NAMALWA (cell line): ENCODE results near the gene EN2.
A peak's percentile ranks its signal among the peaks of the same experiment; 100 is the strongest.

Experiments used
- DNase-seq: peaks from one replicate; pipeline ENCODE4 v3.0.0-alpha.2; 2015; ENCODE audit warnings: low spot score

The EN2 gene

DNA sequence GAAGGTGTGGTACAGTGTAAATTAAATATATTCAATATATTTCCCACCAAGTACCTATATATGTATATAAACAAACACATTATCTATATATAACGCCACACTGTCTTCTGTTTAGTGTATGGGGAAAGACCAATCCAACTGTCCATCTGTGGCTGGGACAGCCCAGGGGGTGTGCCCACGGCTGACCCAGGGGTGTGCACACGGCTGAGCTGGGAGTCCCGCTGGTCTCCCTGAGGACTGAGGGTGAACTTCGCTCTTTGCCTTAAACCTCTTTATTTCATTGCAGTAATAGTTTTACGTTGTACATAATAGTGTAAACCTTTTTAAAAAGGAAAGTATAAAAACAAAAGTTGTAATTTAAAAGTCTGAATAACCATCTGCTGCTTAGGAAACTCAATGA lies 6.3 kb downstream of the EN2 start:
- DNase-seq, result no peak

DNA sequence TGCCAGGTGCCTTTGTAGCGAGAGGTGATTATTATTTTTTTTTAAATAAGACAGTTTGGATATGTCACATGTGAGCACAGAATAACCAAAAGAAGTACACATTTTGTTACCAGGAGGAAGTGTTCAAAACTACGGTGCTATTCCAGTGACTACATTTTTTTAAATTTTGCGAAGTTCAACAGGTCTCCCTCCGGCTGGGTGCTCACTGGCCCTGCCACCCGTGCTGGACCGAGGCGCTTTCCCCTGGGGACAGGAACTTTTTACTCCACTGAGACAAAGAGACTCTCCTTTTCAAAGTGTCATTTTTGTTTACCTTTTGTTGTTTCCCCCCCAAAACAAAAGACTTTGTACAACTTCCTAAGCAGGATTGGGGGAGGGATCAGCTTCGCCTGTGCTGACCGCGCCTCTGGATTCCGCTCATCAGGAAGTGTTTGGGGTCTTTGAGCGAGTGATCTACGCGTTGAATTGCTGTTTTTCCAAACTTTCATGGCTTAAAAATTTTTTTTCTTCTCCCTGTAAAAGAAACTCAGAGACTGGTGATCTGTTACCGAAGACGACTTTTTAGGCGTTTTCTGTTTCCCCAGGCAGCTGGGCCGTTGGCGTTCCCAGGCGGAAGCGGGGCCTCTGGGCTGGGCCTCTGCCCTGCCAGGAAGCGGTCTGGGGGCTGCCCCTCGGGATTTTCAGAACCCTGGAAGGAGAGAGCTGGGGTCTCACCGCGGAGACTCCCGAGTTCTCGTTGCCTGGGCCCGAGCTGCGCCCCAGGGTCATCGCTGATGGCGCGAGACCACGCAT lies 7.2 kb downstream of the EN2 start:
- DNase-seq, result no peak

DNA sequence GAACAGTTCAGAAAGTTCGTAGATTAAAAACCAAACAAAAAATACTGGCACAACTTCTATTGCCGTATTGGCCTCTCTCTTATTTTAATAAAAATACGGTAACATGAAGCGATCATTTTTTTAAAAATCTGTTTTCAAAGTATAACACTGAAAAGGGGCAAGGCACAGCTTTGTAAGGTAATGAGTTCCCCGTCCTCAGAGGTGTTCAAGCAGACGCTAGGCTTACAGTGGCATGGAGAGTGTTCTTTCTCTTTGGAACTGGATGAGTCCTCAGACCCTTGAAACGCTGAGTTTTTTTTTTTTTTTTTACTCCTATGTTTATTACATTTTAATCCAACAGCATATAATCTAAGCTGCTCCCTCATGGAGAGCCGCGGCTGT lies 7.8 kb downstream of the EN2 start:
- DNase-seq, result no peak

DNA sequence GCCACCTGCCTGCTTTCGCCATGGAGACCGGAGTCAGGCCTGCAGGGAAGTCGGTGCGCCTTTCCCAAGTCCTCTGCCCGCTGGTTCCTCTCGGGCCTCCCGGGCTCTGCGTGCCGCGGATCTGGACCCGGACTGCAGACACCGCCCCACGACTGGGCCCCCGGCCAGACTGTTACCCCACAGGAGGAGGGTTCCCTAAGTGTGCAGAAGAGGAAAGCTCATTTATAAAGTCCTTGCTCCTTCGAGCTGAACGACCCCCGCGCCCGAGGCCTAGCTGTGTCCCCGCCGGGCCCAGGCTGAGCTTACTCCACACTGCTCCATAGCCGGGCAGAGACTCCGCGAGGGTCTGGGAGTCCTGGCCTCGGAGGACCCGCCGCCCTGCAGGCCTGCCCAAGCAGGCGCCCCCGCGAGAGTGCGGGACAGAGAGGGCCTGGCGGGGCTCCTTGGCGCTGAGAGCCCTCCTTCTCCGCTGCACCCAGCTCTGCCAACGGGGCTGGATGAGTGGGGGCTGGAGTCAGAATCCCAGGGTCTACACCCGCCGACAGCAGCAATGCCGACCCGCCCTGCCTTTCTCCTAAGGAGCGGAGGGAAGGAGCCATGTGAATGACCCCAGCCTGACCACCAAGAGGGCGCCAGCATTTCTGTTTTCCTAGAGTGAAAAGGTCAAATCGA lies 8.3 kb downstream of the EN2 start:
- DNase-seq, result no peak

DNA sequence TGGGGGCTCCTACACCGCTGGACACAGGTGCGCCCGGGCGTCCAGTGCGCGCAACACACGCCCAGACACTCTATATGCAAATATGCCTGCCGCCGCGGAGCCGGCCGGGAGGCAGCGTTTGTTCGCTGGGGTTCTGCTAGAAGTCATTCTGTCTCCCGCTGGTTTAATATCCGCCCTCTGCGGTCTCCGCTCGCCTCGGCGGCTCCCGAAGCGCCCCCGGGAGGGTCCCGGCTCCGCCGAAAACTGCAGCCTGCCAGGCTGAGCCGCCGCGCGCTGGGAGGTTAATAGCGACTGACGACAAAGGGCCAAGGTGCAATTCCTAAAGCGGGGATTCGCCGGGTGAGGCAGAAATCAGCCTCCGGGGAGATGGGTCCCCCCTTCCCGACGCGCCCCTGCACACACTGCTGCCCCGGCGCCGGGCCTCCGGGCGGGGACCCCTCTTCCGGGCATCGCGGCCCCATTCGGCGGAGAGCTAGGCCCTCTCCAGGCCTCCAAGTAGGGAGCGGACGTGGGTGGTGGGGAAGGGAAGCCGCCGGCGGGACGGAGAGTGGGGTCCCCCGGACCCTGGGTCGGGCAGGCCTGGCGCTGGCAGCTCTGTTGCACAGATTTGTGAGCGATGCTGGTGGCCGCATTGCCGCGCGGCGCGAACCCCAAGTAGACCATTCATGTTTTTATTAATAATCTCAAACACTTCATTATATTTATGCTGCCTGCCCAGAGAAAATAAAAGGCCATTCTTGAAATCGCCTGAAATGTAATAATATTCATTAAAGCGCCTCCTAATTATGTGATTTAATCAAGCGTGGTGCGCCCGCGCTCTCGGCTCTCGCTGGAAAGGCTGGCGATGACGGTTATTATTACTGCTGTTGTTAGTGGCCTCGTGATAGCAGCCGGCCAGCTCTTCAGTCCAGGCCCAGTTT lies 9.1 kb downstream of the EN2 start:
- no peak for DNase-seq

DNA sequence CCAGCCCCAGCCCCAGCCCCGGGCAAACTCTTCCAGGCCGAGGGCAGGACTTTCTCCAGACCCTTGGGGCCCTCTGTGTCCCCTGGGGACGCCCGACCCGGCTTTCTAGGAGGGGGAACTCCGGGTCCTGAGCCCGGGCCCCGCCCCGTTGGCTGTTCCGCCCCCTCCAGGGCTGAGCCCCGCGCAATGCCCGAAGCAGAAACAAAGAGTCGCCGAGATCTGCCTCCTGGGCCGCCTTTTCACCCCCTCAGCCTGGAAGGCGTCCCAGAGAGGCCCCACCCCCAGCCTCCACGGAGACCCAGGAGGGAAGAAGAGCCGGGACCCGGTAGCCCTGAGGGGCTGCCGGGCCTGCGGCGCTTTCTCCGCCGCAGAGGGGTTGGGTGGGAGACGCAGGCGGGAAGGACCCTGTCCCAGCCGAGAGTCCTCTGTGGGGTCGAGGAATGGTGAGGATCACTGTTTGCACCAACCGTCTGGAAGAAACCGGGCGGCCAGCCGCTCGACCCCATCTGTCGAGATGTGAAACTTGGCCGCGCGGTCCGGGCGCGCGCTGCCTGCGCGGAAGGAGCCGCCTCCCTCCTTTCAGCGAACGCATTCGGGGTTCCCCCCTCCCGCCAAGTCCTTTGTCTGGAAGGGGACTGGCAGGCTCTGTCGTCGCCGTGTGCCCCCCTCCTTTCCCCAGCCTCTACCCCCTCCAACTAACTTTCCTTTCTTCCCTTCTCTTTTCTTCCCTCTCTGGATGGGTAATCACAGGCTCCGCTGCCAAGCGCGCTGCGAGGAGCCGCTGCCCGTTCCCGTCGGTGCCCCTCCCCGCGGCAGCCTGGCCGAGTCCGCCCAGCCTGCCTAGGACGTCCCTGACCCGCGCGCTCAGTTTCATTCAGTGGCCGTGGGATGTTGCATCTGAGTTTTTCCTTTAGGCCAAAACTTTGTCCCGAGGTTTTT lies 10.2 kb downstream of the EN2 start:
- DNase-seq, result no peak

DNA sequence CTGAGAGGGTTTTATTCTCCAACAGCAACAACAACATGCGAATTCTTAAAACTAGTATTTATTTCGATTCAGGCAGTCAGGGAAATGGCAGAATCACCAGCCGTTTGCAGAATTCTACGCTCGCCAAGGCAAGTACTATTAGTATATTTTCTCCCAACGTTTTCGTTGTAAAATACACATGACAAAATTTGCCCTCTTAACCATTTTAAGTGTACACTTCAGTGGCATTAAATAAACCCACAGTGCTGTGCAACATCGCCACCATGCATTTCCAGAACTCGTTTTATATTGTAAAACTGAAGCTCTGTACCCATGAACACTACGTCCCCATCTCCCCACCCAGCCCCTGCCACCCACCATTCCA lies 10.8 kb downstream of the EN2 start:
- no peak for DNase-seq

DNA sequence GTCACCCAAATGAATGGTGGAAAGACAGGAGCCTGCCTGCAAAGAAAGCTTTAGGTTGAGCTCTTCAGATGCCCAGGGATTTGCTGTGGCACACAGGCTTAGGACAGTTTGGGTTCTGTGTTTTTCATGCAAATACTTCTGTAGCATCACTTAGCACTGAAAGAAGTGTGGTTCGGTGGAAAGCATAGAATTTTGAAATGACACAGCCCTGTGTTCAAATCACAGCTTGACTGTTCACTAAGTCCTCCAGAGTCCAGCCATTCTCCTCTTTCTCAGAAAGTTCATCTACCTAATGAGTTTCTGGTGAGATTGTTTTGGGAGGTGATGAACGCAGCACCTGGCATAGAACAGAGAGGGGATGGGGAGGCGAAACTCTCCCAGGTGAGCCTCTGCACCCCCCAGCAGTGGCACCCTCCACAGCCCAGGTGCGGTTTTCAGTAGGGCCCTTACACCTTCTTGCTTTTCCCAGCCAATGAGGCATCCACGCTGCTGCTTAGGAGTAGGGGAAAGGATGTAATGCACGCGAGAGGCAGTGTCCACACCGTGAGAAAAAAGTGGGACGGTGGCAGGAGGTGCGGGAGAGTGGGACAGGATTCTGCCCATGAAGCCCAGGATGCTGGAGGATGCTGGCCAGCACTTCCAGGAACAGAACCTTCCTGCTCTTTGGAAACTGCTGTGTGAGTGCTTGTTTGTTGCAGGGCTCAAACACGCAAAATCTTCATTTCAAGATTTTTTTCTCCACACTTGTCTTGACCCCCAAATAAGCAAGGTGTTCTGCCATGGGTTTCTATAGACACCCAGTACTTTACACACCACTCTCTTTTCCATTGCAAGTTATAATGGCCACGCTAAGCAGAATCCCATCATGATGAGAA lies 11.6 kb downstream of the EN2 start:
- no peak for DNase-seq

DNA sequence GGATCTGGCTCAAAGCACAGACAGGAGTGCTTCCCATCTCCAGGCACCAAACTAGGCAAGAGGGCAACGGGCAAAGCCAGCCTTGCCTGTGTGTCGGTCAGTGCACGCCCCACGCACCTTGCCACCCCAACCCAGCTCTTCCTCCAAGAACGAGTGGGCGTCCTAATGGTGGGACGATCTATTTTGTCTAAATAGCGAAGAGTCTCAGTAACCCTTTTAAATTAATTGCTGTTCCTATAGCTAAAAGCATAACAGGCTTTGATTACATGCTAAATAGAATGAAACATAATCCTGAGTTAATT lies 12.2 kb downstream of the EN2 start:
- no peak for DNase-seq

DNA sequence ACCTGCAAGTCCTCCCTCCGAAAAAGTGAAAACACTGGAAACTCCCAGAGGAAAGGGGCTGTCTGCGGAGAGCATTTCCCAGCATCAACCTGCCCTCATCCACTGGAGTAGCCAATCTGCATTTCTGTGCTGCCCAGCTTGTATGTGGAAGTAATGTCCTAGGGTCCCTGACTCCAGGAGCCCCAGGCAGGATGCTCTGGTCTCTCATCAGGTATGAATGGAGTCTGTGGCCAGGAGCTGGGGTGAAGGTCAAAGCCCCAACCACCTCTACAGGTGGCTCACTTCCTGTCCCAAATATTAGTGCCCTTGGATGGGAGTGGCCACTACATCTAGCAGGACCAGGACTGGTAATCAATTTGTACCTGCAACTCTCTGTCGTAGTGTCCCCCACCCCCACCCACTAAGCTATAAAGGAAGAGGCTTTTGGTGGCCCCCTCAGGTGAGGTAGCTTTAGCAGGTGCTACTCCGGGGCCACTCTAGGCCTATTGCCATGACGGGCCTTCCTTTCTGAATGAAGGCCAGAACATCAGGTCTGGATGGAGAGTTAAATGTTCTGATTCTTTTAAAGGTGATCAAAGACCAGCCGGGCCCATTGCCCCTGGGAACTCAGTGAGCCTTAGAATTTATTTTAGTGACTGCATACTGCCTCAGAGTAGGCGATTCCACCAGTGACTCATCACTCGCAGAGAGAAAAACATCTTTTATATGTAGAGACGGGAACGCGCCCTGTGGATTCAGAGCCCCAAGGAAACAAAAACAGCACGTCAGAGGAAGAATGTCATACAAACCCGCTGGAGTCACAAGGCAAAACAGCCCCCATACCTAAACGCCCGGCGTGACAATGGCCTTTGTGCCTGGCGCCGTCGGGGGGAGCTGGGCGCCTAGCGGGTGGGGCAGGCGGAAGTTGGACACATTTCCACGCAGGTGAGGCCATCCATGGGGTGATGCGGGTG lies 13.0 kb downstream of the EN2 start:
- DNase-seq, result no peak

DNA sequence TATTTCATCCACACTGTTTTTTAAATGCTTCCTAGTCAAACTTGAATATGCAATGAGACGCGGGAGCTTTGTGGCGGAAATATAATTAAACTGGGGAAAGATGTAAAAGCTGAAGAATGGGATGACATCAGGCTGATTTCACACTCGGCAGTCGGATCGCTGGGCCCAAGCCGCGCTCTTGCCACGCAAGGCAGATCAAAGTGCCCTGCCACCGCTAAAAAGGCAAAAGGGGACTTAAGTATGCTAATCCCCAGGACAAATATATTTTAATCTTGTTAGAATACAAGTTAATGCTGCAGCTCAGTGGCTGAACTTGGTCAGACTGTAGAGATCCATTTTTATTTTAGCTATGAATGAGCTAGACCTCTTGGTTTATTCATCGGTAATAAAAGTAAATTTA lies 13.8 kb downstream of the EN2 start:
- peak; percentile 41 for DNase-seq

DNA sequence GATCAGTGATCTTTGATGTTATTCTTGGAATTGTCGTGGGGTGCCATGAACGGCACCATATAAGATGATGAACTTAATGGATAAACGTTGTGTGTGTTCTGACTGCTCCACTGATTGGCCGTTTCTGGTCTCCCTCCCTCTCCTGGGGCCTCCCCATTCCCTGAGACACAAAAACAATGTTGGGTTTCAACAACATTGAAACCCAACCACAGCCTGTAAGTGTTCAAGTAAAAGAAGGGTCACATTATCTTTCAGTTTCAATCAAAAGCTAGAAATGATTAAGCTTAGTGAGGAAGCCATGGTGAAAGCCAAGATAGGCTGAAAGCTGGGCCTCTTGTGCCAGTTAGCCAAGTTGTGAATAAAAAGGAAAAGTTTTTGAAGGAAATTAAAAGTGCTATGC lies 19.5 kb downstream of the EN2 start:
- no peak for DNase-seq

DNA sequence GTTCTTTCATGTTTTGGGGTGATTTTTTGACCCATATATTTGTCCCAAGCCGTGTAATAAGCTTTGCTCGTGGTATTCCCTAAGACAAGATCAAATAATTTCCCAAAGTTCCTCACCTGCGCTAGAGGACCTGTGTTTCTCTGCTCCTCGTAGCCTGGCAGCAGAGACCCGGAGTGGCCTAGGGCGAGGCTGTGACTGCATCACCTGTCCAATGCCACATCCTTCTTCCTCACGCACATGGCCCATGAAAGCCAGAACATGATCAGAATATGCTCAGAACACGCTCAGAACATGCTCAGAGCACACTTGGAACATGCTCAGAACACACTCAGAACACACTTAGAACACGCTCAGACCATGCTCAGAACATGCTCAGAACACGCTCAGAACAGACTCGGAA lies 23.8 kb downstream of the EN2 start:
- DNase-seq, result no peak

DNA sequence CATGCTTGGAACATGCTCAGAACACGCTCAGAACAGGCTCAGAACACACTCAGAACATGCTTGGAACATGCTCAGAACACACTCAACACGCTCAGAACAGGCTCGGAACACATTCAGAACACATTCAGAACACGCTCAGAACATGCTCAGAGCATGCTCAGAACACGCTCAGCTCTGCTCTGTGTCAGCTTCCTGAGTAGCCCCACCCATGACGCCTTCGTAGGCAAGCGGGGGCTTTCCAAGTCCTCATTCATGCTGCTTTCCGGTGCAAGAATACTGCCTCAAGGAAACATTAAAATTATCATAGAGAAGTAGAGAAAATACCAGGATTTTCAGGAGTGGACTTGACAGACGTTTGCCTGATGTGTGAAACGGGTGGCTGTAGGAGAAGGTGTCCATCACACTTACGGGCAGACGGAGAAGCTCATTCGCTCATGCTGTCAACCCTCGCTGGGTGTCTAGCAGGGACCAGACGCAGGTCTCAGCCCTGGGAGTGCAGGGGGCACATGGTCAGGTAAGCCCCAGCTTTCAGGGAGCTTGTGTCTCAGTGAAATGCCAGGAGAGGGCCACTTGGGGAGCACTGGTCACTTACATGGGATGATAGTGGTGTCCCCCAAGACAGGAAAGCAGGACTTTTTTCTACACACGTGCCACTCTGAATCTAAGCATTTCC lies 24.7 kb downstream of the EN2 start:
- DNase-seq, result no peak

DNA sequence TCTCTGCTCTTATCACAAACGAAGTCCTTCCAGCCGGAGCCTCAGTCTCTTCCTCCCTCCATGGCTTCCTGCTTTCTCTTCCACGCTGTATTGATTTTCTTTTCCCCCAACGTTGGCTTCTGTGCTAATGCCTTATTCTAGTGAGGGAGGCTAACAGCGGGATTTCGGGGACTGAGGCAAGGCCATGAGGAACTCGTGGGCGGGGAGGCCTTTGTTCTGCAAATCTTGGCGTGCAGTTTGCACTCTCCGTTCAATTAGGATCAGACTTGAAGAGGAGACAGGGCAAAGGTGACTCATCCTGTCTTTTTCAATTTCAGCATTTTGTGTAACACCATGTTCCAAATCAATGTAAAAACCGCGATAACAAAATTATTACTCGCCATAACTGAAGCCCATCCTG lies 25.3 kb downstream of the EN2 start:
- DNase-seq, result no peak

DNA sequence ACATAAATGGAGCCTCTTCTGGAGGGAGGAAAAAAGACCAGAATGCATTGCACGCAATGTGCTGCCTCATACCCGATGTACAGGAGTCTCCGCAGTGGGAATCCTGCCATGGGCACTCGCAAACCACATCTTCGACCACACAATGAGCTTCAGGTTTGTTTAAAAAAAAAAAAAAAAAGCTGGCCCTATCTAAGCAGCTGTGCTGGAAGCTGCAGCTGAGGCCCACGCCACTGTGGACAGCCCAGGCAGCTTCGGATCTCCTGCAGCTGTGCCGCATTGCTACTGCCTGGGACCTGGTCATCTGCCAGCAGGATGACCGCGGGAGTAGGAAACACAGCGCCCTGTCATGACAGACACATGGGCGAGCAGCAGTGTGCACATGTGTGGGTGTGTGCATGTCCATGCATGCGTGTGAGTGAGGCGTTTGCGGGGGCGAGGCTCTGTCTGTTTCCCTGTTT lies 26.0 kb downstream of the EN2 start:
- DNase-seq, result no peak

DNA sequence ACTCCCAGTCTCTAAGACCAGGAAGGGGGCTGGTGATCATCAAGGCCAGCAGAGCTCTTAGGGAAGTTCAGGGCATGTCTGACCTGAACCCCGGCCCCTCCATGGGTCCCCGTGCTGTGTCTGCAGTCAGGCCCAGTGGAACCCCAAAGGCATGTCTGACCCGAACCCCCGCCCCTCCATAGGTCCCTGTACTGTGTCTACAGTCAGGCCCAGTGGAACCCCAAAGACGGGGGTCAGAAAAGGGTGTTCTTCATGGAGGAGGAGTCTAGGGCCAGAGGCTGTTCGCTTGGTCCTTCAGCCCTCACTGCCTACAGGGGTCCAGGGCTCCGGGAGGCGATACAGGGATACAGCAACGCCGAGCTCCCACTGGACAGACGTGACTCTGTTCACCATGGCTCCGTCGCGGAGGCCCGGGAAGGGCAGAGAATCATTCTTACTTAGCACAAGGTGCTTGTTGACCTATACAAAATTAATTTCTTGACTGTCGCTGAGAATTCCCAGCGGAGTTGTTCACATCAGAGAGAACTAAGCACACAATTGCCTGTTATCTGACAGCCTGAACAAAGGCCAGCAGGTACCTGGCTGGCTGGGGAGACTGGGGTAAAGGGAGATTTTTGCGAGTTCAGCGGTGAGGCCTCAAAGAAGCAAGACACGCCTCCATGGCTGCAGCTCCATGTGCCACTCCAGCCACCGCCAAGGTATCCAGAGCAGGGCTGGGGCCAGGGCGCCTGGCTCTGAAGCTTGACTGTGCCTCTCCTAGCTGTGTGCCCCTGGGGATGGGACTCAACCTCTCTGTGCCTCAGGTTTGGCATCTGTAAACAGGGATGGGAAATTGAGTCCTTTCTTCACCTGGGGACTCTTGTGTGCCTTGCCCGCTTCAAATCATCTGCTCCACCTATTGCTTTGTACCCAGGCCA lies 26.8 kb downstream of the EN2 start:
- DNase-seq, result no peak
